OCI-LY3 (cell line): ENCODE results near the gene SRP54.

Experiments used
- CTCF ChIP-seq: fragments of 200-600, 300-600 bp; sonication (generic); IDR thresholded peaks from 2 replicates; pipeline ENCODE4 v1.5.1; 2014; ENCODE audit warnings: antibody characterized with exemption, low read length, low read depth
- EZH2phosphoT487 ChIP-seq: fragments of 200-600 bp; shearing (Covaris generic); IDR thresholded peaks from 2 replicates; pipeline ENCODE4 v1.6.1; 2018; ENCODE audit warnings: antibody characterized with exemption, mixed run types, low read depth

GRCh38 chr14:34993426-34993825, 10.6 kb downstream of the SRP54 start:
- TF ChIP-seq CTCF, result no peak
- no peak for TF ChIP-seq EZH2phosphoT487
